GM21526 (cell line): ENCODE measurements around the gene KCNMA1.

Experiments used
- ATAC-seq: cut with Tn5 transposase; IDR thresholded peaks from one replicate; pipeline ENCODE4 v1.9.1; 2021; ENCODE audit warnings: moderate library complexity; ENCODE audit not compliant: unreplicated experiment, low FRiP score

Gene KCNMA1

GRCh38 chr10:77518241-77518909 lies 119.2 kb downstream of the KCNMA1 start:
- ATAC-seq, result no peak

- no peak for ATAC-seq
These were observed 121.0 kb downstream of the KCNMA1 start for GRCh38 chr10:77516575-77516974.

- ATAC-seq, result no peak
These were observed 122.7 kb downstream of the KCNMA1 start for GRCh38 chr10:77514870-77515269.

- ATAC-seq, result no peak
These were observed 123.8 kb downstream of the KCNMA1 start for GRCh38 chr10:77513781-77514331.

GRCh38 chr10:77513220-77513619 lies 124.4 kb downstream of the KCNMA1 start:
- no peak for ATAC-seq

- no peak for ATAC-seq
These were observed 125.4 kb downstream of the KCNMA1 start for GRCh38 chr10:77512219-77512578.

- no peak for ATAC-seq
These were observed 126.0 kb downstream of the KCNMA1 start for GRCh38 chr10:77511498-77512218.

- ATAC-seq, result no peak
These were observed 126.9 kb downstream of the KCNMA1 start for GRCh38 chr10:77510695-77511094.

GRCh38 chr10:77510294-77510693 lies 127.3 kb downstream of the KCNMA1 start:
- ATAC-seq, result no peak

GRCh38 chr10:77509391-77509790 lies 128.2 kb downstream of the KCNMA1 start:
- ATAC-seq, result no peak

GRCh38 chr10:77507291-77507880 lies 130.2 kb downstream of the KCNMA1 start:
- no peak for ATAC-seq

- ATAC-seq, result no peak
These were observed 130.9 kb downstream of the KCNMA1 start for GRCh38 chr10:77506517-77507200.

GRCh38 chr10:77505431-77506334 lies 131.9 kb downstream of the KCNMA1 start:
- ATAC-seq, result no peak

GRCh38 chr10:77504873-77505257 lies 132.7 kb downstream of the KCNMA1 start:
- no peak for ATAC-seq

GRCh38 chr10:77504196-77504872 lies 133.3 kb downstream of the KCNMA1 start:
- no peak for ATAC-seq

- no peak for ATAC-seq
These were observed 135.8 kb downstream of the KCNMA1 start for GRCh38 chr10:77501846-77502261.

GRCh38 chr10:77501152-77501845 lies 136.3 kb downstream of the KCNMA1 start:
- ATAC-seq, result no peak

- ATAC-seq, result peak; percentile 71
These were observed 136.9 kb downstream of the KCNMA1 start for GRCh38 chr10:77500754-77501151.

- ATAC-seq, result no peak
These were observed 138.8 kb downstream of the KCNMA1 start for GRCh38 chr10:77498829-77499228.
